Trophoblast cell (in vitro differentiated cells and primary cell): ENCODE data around the gene GALNT13.

ENCODE experiments used
- DNase-seq, 2 donors: peaks; one replicate each; pipeline ENCODE4 v3.0.0-alpha.2; 2016
- H2AFZ ChIP-seq: 2 replicates; pipeline ENCODE4 v1.6.1; 2013; ENCODE audit warnings: low read length, moderate library complexity, mild to moderate bottlenecking; ENCODE audit not compliant: insufficient read depth, poor library complexity
- H2AK5ac ChIP-seq: 2 replicates; pipeline ENCODE4 v1.6.1; 2013; ENCODE audit warnings: mild to moderate bottlenecking, low read length
- H2BK120ac ChIP-seq: 2 replicates; pipeline ENCODE4 v1.6.1; 2013; ENCODE audit warnings: low read length, mild to moderate bottlenecking, moderate library complexity; ENCODE audit not compliant: insufficient read depth, poor library complexity
- H2BK12ac ChIP-seq: 2 replicates; pipeline ENCODE4 v1.6.1; 2013; ENCODE audit warnings: mild to moderate bottlenecking, low read length, moderate library complexity
- H2BK5ac ChIP-seq: 2 replicates; pipeline ENCODE4 v1.6.1; 2013; ENCODE audit warnings: low read length, low read depth, moderate library complexity, mild to moderate bottlenecking; ENCODE audit not compliant: poor library complexity
- H3K14ac ChIP-seq: 2 replicates; pipeline ENCODE4 v1.6.1; 2013; ENCODE audit warnings: mild to moderate bottlenecking, low read length
- H3K18ac ChIP-seq: 2 replicates; pipeline ENCODE4 v1.6.1; 2013; ENCODE audit warnings: mild to moderate bottlenecking, low read length
- H3K23ac ChIP-seq: 2 replicates; pipeline ENCODE4 v1.6.1; 2013; ENCODE audit warnings: low read length
- H3K27ac ChIP-seq: 2 replicates; pipeline ENCODE4 v1.5.1; 2013; ENCODE audit warnings: low read depth, mild to moderate bottlenecking, inconsistent platforms, low read length, moderate library complexity
- H3K27me3 ChIP-seq: 2 replicates; pipeline ENCODE4 v1.6.1; 2013; ENCODE audit warnings: inconsistent platforms, mild to moderate bottlenecking, low read length, moderate library complexity; ENCODE audit not compliant: insufficient read depth
- H3K36me3 ChIP-seq, 2 experiments: 1 replicate in 1 of 2; 2 replicates in 1 of 2; pipeline ENCODE4 v1.6.1; 2013; ENCODE audit warnings: low read length in 2 of 2, mild to moderate bottlenecking in 2 of 2, moderate library complexity in 1 of 2; ENCODE audit not compliant: insufficient read depth in 2 of 2, control insufficient read depth in 1 of 2
- H3K4ac ChIP-seq: 2 replicates; pipeline ENCODE4 v1.6.1; 2013; ENCODE audit warnings: low read depth, mild to moderate bottlenecking, low read length, moderate library complexity
- H3K4me1 ChIP-seq, 2 experiments: 1 replicate in 1 of 2; 2 replicates in 1 of 2; pipeline ENCODE4 v1.6.1; 2013; ENCODE audit warnings: low read length in 2 of 2, mild to moderate bottlenecking in 2 of 2, moderate library complexity in 1 of 2; ENCODE audit not compliant: insufficient read depth in 2 of 2, control insufficient read depth in 1 of 2
- H3K4me2 ChIP-seq: 2 replicates; pipeline ENCODE4 v1.6.1; 2013; ENCODE audit warnings: inconsistent platforms, mild to moderate bottlenecking, low read length, moderate library complexity
- H3K4me3 ChIP-seq: 2 replicates; pipeline ENCODE4 v1.5.1; 2013; ENCODE audit warnings: mild to moderate bottlenecking, low read depth, low read length, inconsistent platforms
- H3K79me1 ChIP-seq: one replicate; pipeline ENCODE4 v1.6.1; 2013; ENCODE audit warnings: low read length
- H3K79me2 ChIP-seq: 2 replicates; pipeline ENCODE4 v1.6.1; 2013; ENCODE audit warnings: low read length, mild to moderate bottlenecking; ENCODE audit not compliant: control insufficient read depth, insufficient read depth, poor library complexity
- H3K9ac ChIP-seq: 2 replicates; pipeline ENCODE4 v1.6.1; 2013; ENCODE audit warnings: mild to moderate bottlenecking, low read length
- H3K9me3 ChIP-seq: 2 replicates; pipeline ENCODE4 v1.6.1; 2013; ENCODE audit warnings: low read depth, mild to moderate bottlenecking, control low read depth, inconsistent platforms, low read length; ENCODE audit not compliant: insufficient read depth
- H4K12ac ChIP-seq: 2 replicates; pipeline ENCODE4 v1.6.1; 2013; ENCODE audit warnings: low read depth, mild to moderate bottlenecking, low read length, moderate library complexity
- H4K8ac ChIP-seq: 2 replicates; pipeline ENCODE4 v1.6.1; 2013; ENCODE audit warnings: low read depth, mild to moderate bottlenecking, low read length, moderate library complexity
- H4K91ac ChIP-seq: one replicate; pipeline ENCODE4 v1.6.1; 2013; ENCODE audit warnings: low read depth, mild to moderate bottlenecking, low read length, moderate library complexity
- WGBS: extraction: QIAGEN DNeasy Blood & Tissue Kit; methylation state at CpG from one replicate; pipeline ENCODE4 v1.1.7; 2013; ENCODE audit warnings: missing lambda C conversion rate; ENCODE audit not compliant: insufficient read length, insufficient coverage; ENCODE audit errors: extremely low coverage; 5-methylcytosine and 5-hydroxymethylcytosine counted together

The GALNT13 gene

GRCh38 chr2:154130821-154131220, 259.1 kb downstream of the GALNT13 start:
- H2AFZ ChIP-seq = no peak overlapping the region
- WGBS = no CpG with 5 or more reads among the region's 1 CpG

GRCh38 chr2:154132827-154133226, 261.1 kb downstream of the GALNT13 start:
- Histone ChIP-seq H3K4me1 (no peaks in the 10 kb centered on the region), H3K4me3 (no peak overlapping the region), H3K36me3 (no peaks in the 10 kb centered on the region), H2BK12ac (no peak overlapping the region), H2BK120ac (no peak overlapping the region), H4K12ac (no peak overlapping the region), H3K79me1 (no peaks in the 10 kb centered on the region), H3K23ac (no peak overlapping the region), H3K9me3 (no peaks in the 10 kb centered on the region), H2AFZ (no peak overlapping the region), H2BK5ac (no peak overlapping the region), H4K91ac (no peak overlapping the region), H3K4me2 (no peak overlapping the region), H4K8ac (no peak overlapping the region), H3K14ac (no peak overlapping the region), H2AK5ac (no peak overlapping the region), H3K27ac (no peak overlapping the region), H3K27me3 (no peaks in the 10 kb centered on the region), H3K79me2 (no peaks in the 10 kb centered on the region), H3K18ac (no peak overlapping the region), H3K9ac (no peak overlapping the region), H3K4ac (no peak overlapping the region)
- WGBS = no CpG with 5 or more reads among the region's 2 CpGs
- no peak for DNase-seq

More at GRCh38 chr2:154130821-154131220, 259.1 kb downstream of the GALNT13 start:
- no peak for DNase-seq
- H3K4ac ChIP-seq = no peak overlapping the region
- H3K9ac ChIP-seq = no peak overlapping the region
- no peaks in the 10 kb centered on the region for H3K36me3 ChIP-seq
- H3K79me2 ChIP-seq = no peaks in the 10 kb centered on the region
- H2AK5ac ChIP-seq = no peak overlapping the region
- H2BK5ac ChIP-seq = no peak overlapping the region
- H3K27me3 ChIP-seq = no peaks in the 10 kb centered on the region
- no peak overlapping the region for H3K18ac ChIP-seq
- no peak overlapping the region for H2BK12ac ChIP-seq
- no peak overlapping the region for H3K27ac ChIP-seq
- no peak overlapping the region for H3K4me3 ChIP-seq
- H4K8ac ChIP-seq = no peak overlapping the region
- no peak overlapping the region for H4K91ac ChIP-seq
- no peak overlapping the region for H4K12ac ChIP-seq
- no peak overlapping the region for H3K14ac ChIP-seq
- no peak overlapping the region for H3K4me2 ChIP-seq
- H3K79me1 ChIP-seq = no peaks in the 10 kb centered on the region
- no peaks in the 10 kb centered on the region for H3K4me1 ChIP-seq
- no peak overlapping the region for H3K23ac ChIP-seq
- no peak overlapping the region for H2BK120ac ChIP-seq
- no peaks in the 10 kb centered on the region for H3K9me3 ChIP-seq

- Histone ChIP-seq H2AK5ac (no peak overlapping the region), H2AFZ (no peak overlapping the region), H3K14ac (no peak overlapping the region), H3K4me1 (no peaks in the 10 kb centered on the region), H3K9me3 (no peaks in the 10 kb centered on the region), H3K4me3 (no peak overlapping the region), H4K12ac (no peak overlapping the region), H3K27me3 (no peaks in the 10 kb centered on the region), H3K9ac (no peak overlapping the region), H4K8ac (no peak overlapping the region), H3K27ac (no peak overlapping the region), H3K79me2 (no peaks in the 10 kb centered on the region), H3K4ac (no peak overlapping the region), H3K4me2 (no peak overlapping the region), H2BK120ac (no peak overlapping the region), H2BK5ac (no peak overlapping the region), H3K23ac (no peak overlapping the region), H4K91ac (no peak overlapping the region), H3K18ac (no peak overlapping the region), H3K36me3 (no peaks in the 10 kb centered on the region), H3K79me1 (no peaks in the 10 kb centered on the region), H2BK12ac (no peak overlapping the region)
- no CpG with 5 or more reads among the region's 3 CpGs for WGBS
- DNase-seq = no peak
Measured at GRCh38 chr2:154133823-154134222, 262.1 kb downstream of the GALNT13 start.

GRCh38 chr2:154140249-154141025, 268.7 kb downstream of the GALNT13 start:
- H3K4me1 ChIP-seq = no peaks in the 10 kb centered on the region
- H3K79me2 ChIP-seq = no peaks in the 10 kb centered on the region
- H3K36me3 ChIP-seq = no peaks in the 10 kb centered on the region
- no peak overlapping the region for H3K18ac ChIP-seq
- H2BK120ac ChIP-seq = no peak overlapping the region
- H4K8ac ChIP-seq = no peak overlapping the region
- no peak overlapping the region for H3K4ac ChIP-seq
- no peak overlapping the region for H3K14ac ChIP-seq
- H3K27me3 ChIP-seq = no peaks in the 10 kb centered on the region
- H3K23ac ChIP-seq = no peak overlapping the region
- no peaks in the 10 kb centered on the region for H3K9me3 ChIP-seq
- H3K4me2 ChIP-seq = no peak overlapping the region
- H2BK5ac ChIP-seq = no peak overlapping the region
- no peak overlapping the region for H3K9ac ChIP-seq
- no peak overlapping the region for H3K4me3 ChIP-seq
- no peak overlapping the region for H4K91ac ChIP-seq
- no peak overlapping the region for H3K27ac ChIP-seq
- no peaks in the 10 kb centered on the region for H3K79me1 ChIP-seq
- no peak overlapping the region for H2AFZ ChIP-seq
- no peak overlapping the region for H4K12ac ChIP-seq
- no peak overlapping the region for H2BK12ac ChIP-seq
- DNase-seq = peak; percentile 35 to 97
- no peak overlapping the region for H2AK5ac ChIP-seq
- WGBS = no CpG with 5 or more reads among the region's 4 CpGs
